Loucy (cell line): ENCODE measurements around the gene AMHR2.

Experiments used
- H2AFZ ChIP-seq: fragments of 200-600 bp; sonication (generic); 2 replicates; pipeline ENCODE4 v1.6.0; 2016; ENCODE audit warnings: antibody characterized with exemption, mild to moderate bottlenecking, low read length, moderate library complexity
- H3F3A ChIP-seq: fragments of 200-600 bp; 2 replicates; pipeline ENCODE4 v1.6.0; 2016; ENCODE audit warnings: antibody characterized with exemption, low read depth, mild to moderate bottlenecking
- H3K27me3 ChIP-seq: fragments of 200-600 bp; sonication (generic); 2 replicates; pipeline ENCODE4 v1.6.1; 2014; ENCODE audit warnings: low read length, mild to moderate bottlenecking; ENCODE audit not compliant: insufficient read depth, poor library complexity, severe bottlenecking
- H3K36me3 ChIP-seq: fragments of 200-600 bp; sonication (generic); 2 replicates; pipeline ENCODE4 v1.6.1; 2016; ENCODE audit warnings: low read length; ENCODE audit not compliant: insufficient read depth
- H3K4me1 ChIP-seq: fragments of 200-600 bp; sonication (generic); 2 replicates; pipeline ENCODE4 v1.5.1; 2014; ENCODE audit warnings: low read length, mild to moderate bottlenecking; ENCODE audit not compliant: insufficient read depth, poor library complexity, severe bottlenecking
- H3K4me2 ChIP-seq: fragments of 200-600 bp; sonication (generic); 2 replicates; pipeline ENCODE4 v1.6.0; 2014; ENCODE audit warnings: antibody characterized with exemption, low read length, low read depth, mild to moderate bottlenecking; ENCODE audit not compliant: poor library complexity, severe bottlenecking
- H3K4me3 ChIP-seq: fragments of 200-600 bp; sonication (generic); 2 replicates; pipeline ENCODE4 v1.5.1; 2014; ENCODE audit warnings: low read length, mild to moderate bottlenecking, mixed read lengths; ENCODE audit not compliant: poor library complexity, severe bottlenecking
- H3K79me2 ChIP-seq: fragments of 200-600 bp; sonication (generic); 2 replicates; pipeline ENCODE4 v1.6.1; 2014; ENCODE audit warnings: low read length; ENCODE audit not compliant: insufficient read depth
- H3K9ac ChIP-seq: fragments of 200-600 bp; sonication (generic); 2 replicates; pipeline ENCODE4 v1.6.0; 2014; ENCODE audit warnings: mild to moderate bottlenecking, low read depth, low read length, moderate library complexity; ENCODE audit not compliant: poor library complexity, severe bottlenecking
- H3K9me2 ChIP-seq: fragments of 200-600 bp; sonication (generic); replicated peaks from 2 replicates; pipeline ENCODE4 v1.6.1; 2016; ENCODE audit warnings: low read depth, low read length, mixed read lengths
- H3K9me3 ChIP-seq: fragments of 200-600 bp; sonication (generic); 2 replicates; pipeline ENCODE4 v1.6.1; 2014; ENCODE audit warnings: mild to moderate bottlenecking, antibody characterized with exemption, low read length, low read depth; ENCODE audit not compliant: insufficient read depth
- H4K20me1 ChIP-seq: fragments of 200-600 bp; sonication (generic); 2 replicates; pipeline ENCODE4 v1.6.0; 2014; ENCODE audit warnings: antibody characterized with exemption, low read length, mild to moderate bottlenecking; ENCODE audit not compliant: insufficient read depth, poor library complexity, severe bottlenecking
- CTCF ChIP-seq: fragments of 200-600 bp; sonication (generic); conservative IDR thresholded peaks from 2 replicates; pipeline ENCODE4 v1.5.1; 2014; ENCODE audit warnings: mild to moderate bottlenecking, antibody characterized with exemption, low read length
- EZH2phosphoT487 ChIP-seq: fragments of 200-600 bp; IDR thresholded peaks from 2 replicates; pipeline ENCODE4 v1.6.1; 2018; ENCODE audit warnings: antibody characterized with exemption, mild to moderate bottlenecking, moderate library complexity, borderline replicate concordance

Gene AMHR2

GRCh38 chr12:53467880-53468279 is 44.2 kb downstream of the AMHR2 start:
- H3K27me3 ChIP-seq, result no peaks in the 10 kb centered on the region
- peaks cover 84% of the 10 kb centered on the region for H3K79me2 ChIP-seq
- peaks cover 86% of the 10 kb centered on the region for H4K20me1 ChIP-seq
- TF ChIP-seq EZH2phosphoT487, result no peak
- no peak for TF ChIP-seq CTCF
- peaks cover 11% of the 10 kb centered on the region for H3K4me1 ChIP-seq
- H3K4me2 ChIP-seq, result no peak overlapping the region
- H3K9ac ChIP-seq, result no peak overlapping the region
- peaks cover 99% of the 10 kb centered on the region for H3K36me3 ChIP-seq
- no peaks in the 10 kb centered on the region for H3K9me3 ChIP-seq
- H3K9me2 ChIP-seq, result no peaks in the 10 kb centered on the region
- H3K4me3 ChIP-seq, result no peak overlapping the region
- H3F3A ChIP-seq, result peaks cover 3% of the 10 kb centered on the region
- no peak overlapping the region for H2AFZ ChIP-seq

- Histone ChIP-seq H3K36me3 (peaks cover 99% of the 10 kb centered on the region), H3K27me3 (no peaks in the 10 kb centered on the region), H3K4me2 (no peak overlapping the region), H3K79me2 (peaks cover 84% of the 10 kb centered on the region), H4K20me1 (peaks cover 86% of the 10 kb centered on the region), H3K9me2 (no peaks in the 10 kb centered on the region), H3K9ac (no peak overlapping the region), H3K9me3 (no peaks in the 10 kb centered on the region), H3F3A (peaks cover 3% of the 10 kb centered on the region), H3K4me1 (peaks cover 9% of the 10 kb centered on the region), H3K4me3 (no peak overlapping the region), H2AFZ (no peak overlapping the region)
- TF ChIP-seq CTCF, result no peak
- no peak for TF ChIP-seq EZH2phosphoT487
Observed at GRCh38 chr12:53468282-53468681, 44.6 kb downstream of the AMHR2 start.

- no peaks in the 10 kb centered on the region for H3K4me1 ChIP-seq
- no peaks in the 10 kb centered on the region; the same call in 1 of the 2 replicates for H3F3A ChIP-seq
- H3K4me2 ChIP-seq, result no peak overlapping the region
- TF ChIP-seq CTCF (no peak), EZH2phosphoT487 (no peak)
- H3K9me2 ChIP-seq, result no peaks in the 10 kb centered on the region
- H3K9me3 ChIP-seq, result no peaks in the 10 kb centered on the region
- peaks cover 86% of the 10 kb centered on the region for H4K20me1 ChIP-seq
- no peak overlapping the region for H3K9ac ChIP-seq
- H3K36me3 ChIP-seq, result peaks cover 99% of the 10 kb centered on the region
- H2AFZ ChIP-seq, result no peak overlapping the region
- no peaks in the 10 kb centered on the region for H3K27me3 ChIP-seq
- no peak overlapping the region for H3K4me3 ChIP-seq
- peaks cover 83% of the 10 kb centered on the region for H3K79me2 ChIP-seq
Observed at GRCh38 chr12:53472056-53472582, 48.5 kb downstream of the AMHR2 start.
